Renal cortex interstitium (tissue), 11 donors: ENCODE results near the gene TMEM174. TPM values are rescaled to one million over a fixed set of nuclear protein-coding genes. Genes with fewer than 3 reads are reported as not detected.

Source experiments
- DNase-seq, 11 donors: peaks; one replicate each; pipeline ENCODE4 v3.0.0-alpha.2; 2013; ENCODE audit warnings: low read depth in 9 of 11, low spot score in 4 of 11; ENCODE audit errors: extremely low read depth in 1 of 11
- polyA plus RNA-seq, 3 donors: library from polyadenylated mRNA; unstranded; fragments of 120-200 nt; gene quantifications; one replicate each; pipeline ENCODE4 v1.2.1, GENCODE V29; 2013; ENCODE audit not compliant: insufficient read length in 3 of 3

The TMEM174 gene
- polyA plus RNA-seq, 3 donors = 17.1 to 22.8 (median 17.2) TPM

- DNase-seq = no peak
Measured at GRCh38 chr5:73149540-73149939, 23.5 kb upstream of the TMEM174 start.

GRCh38 chr5:73150876-73151275, 22.1 kb upstream of the TMEM174 start:
- DNase-seq = no peak

DNA sequence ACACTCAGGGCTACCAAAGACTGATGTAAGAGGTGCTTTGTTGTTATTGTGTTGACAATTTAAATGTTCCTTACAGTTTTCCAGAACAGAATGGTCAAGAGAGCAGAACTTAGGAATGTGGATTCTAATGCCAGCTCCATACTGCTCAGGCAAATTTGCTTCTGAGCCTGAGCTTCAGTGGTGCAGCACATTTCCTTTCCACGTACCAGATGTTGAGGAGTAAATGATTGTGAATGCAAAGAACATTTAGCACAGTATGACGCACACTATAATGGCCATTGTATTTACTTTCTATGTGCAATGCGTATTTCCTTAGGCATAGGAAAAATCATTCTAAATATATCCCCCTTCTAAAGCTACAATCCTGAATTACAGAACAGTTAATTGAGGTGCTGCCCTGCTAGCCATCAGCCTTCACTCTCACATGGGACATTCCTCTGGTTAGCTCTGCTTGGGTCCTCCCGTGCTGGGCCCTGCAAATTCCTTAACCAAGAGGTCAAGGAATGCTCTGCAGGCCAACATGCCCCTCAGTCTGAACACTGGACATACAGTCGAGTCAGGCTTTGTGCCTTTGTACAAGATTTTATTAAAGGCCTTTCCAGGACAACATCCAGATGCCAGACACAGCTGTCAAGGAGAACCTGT, 21.1 kb upstream of the TMEM174 start:
- DNase-seq = no peak

DNA sequence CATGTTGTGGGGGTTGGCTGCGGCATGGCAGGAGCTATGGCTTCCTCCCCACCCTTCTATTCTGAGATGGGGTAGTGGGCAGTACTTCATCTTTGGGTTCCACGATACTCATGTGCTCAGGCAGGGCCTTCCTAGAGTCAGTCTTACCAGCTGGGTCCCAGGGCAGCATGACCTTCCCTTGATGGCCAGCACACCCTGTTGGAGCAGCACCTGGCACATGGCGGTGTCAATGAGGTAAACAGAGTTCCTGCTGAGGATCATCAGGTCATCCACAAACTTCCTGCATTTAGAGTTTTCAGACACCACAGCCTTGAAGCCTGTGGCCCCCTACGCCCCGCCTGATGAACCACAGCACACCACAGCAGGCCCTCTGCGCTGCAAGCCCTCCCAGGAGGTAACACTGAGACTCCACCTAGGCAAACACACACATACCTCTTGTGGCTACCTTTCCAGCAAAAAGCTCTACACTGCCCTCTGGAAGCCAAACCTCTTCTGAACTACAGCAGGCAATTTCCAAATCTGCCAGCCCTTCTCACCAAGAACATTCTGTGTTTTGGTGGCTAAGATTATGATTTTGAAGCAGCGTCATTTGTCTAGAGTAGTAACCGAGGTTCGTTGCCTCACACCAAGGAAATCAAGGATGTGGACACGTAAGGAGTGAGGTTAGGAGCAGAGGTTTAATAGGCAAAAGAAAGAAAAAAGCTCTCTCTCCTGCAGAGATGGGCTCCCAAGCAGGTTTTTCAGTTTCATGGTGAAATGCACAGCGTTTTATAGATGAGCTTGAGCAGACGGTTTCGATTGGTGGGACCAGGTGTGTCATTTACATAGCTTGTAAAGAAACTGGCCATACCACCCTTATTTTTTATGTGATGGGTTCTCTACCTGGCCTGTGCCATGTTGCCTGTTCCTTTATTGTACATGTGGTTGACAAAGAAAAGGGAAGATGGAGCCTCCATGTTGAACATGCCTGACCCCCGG, 20.3 kb upstream of the TMEM174 start:
- DNase-seq = no peak

GRCh38 chr5:73153513-73153912, 19.5 kb upstream of the TMEM174 start:
- no peak for DNase-seq

DNA sequence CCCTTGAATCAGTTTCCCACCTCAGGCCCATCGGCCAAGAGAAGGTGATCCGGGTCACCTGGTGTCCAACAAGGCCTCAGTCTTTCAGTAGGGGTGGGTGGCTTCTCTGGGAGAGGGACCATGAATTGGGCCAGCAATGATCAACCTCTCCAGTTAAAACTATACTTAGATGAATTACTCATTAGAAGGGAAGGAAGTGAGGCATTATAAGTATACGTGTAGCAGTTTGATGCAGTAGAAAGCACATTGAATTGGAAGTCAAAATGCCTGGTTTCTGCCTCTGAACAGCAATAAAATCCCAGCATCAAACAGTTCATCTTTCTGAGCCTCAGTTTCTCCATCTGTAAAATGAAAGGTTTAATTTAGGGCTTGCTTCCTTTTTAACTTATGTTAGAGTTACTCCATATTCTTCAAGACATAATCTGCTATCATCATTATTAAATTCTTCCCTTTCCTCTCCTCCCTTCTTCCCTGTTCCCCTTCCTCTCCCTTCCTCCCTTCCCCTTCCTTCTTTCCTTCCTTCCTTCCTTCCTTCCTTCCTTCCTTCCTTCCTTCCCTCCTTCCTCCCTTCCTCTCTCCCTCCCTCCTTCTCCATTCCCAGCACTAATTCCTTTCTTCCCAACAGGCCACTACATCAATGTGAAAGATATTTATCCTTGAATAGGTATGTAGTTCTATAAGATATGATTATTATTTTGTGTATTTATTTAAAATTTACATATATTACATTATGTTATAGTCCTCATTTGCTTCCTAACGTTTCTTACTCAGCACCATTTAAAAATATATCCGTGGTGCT, 18.6 kb upstream of the TMEM174 start:
- no peak for DNase-seq

DNA sequence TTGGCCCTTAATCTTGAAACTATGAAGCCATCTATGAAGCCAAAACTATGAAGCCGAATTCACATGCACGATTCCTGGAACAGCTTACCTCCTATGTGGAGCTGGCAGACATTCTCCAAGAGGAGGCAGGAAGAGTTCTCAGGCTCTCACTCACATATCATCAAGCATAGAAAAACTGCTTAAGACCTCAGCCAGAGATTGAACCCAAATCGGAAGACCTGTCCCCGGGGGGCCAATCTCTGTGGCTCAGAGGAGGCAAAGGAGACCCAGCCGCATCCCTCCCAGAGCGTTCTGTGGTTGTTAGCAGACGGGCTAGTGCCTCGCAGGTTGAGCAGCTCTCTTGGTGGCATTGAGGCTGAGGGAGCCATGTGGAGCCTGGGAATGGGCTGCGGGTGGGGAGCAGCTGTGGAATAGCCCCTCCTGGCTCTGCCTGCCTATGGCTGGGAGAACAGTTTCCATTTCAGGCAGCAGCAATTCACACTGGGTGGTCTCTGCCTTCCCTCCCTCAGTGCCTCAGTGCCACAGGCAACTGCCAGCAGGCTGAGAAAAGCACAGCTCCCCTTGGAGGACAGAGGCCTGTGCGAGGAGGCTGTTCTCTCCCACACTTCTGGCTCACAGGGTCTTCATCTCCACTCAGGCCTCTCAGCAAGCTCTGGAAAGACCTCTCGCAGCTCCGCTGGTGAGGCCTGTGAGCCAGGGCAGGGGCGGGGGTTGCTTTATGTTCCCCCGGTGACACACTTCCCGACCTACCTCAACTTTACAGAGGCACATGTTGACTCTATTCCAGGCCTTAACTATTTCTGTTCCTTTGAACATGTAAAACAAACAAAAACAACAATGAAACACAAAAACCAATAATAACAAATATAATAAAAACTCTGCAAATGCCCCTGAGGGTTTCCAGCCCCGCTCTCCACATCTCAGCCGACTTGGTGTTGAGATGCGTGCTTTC, 17.4 kb upstream of the TMEM174 start:
- no peak for DNase-seq

GRCh38 chr5:73157414-73158303, 15.3 kb upstream of the TMEM174 start:
- DNase-seq = peak in 1 of 11 donors; percentile 56

- DNase-seq = peak in 6 of 11 donors; percentile 33 to 75 (median 68)
Measured at GRCh38 chr5:73158313-73158712, 14.7 kb upstream of the TMEM174 start.

GRCh38 chr5:73160239-73160671, 12.7 kb upstream of the TMEM174 start:
- no peak for DNase-seq

GRCh38 chr5:73170522-73170921, 2.5 kb upstream of the TMEM174 start:
- no peak for DNase-seq

- no peak for DNase-seq
Measured at GRCh38 chr5:73171495-73171894, 1.5 kb upstream of the TMEM174 start.

DNA sequence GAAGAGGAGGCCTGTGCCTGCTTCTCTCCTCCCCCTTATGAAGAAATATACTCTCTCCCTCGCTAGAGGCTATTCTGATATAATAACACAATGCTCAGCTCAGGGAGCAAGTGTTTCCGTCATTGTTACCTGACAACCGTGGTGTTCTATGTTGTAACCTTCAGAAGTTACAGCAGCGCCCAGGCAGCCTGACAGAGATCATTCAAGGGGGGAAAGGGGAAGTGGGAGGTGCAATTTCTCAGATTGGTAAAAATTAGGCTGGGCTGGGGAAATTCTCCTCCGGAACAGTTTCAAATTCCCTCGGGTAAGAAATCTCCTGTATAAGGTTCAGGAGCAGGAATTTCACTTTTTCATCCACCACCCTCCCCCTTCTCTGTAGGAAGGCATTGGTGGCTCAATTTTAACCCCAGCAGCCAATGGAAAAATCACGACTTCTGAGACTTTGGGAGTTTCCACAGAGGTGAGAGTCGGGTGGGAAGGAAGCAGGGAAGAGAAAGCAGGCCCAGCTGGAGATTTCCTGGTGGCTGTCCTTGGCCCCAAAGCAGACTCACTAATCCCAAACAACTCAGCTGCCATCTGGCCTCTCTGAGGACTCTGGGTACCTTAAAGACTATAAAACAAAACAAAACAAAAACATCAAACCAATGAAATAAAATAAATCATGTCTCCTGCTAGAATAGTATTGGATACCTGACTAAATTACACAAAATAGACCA, 1.3 kb downstream of the TMEM174 start:
- DNase-seq = no peak

- DNase-seq = no peak
Measured at GRCh38 chr5:73176250-73176649, 3.3 kb downstream of the TMEM174 start.

DNA sequence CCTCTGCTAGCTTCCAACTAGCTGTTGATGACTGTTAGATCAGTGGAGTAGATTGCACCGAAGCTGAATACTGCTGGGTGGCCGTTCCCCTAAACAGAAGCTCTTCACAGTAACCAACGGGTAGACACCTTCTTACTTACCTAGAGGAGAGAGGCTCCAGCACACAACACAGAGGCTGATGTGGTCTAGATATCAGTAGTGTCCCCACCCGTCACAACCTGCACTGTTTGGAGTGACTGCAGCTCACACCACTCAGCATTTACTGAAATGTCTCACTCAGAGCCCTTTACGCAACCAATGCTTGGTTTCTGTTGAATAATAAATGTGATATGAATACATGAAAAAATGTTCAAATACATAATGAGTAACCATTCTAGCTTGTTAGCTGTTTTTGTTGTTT, 5.3 kb downstream of the TMEM174 start:
- no peak for DNase-seq

DNA sequence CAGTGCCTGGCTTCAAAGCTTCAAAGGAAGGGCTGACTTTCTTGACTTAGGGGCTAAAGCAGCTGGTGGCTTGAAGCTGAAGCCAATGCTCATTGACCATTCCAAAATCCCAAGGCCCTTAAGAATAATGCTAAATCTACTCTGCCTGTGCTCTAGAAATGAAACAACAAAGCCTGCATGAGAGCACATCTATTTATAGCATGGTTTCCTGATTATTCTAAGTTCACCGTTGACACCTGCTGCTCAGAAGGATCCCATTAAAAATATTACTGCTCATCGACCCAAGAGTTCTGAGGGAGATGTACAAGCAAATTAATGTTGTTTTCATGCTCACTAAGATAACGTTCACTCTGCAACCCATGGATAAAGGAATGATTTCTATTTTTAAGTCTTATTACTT, 6.7 kb downstream of the TMEM174 start:
- no peak for DNase-seq

- DNase-seq = no peak
Measured at GRCh38 chr5:73180566-73180965, 7.6 kb downstream of the TMEM174 start.
